OCI-LY7 (cell line): ENCODE results near the gene CTBP2. TPM values are rescaled to one million over a fixed set of nuclear protein-coding genes. Genes with fewer than 3 reads are reported as not detected.

Experiments used
- BruUV-seq: library from RNA; stranded (reverse); fragments of 400-500 nt; replicated peaks from 2 replicates; lab custom pipeline; 2021; lab: Mats Ljungman, UMichigan
- CTCF ChIA-PET: fragments of 300-600 bp; sonication (Branson Sonifier 250); formaldehyde crosslinking; loops from one replicate; lab custom pipeline; 2022; ENCODE audit warnings: antibody characterized with exemption; ENCODE audit not compliant: unreplicated experiment; lab: Charles Lee
- POLR2A ChIA-PET: fragments of 300-600 bp; sonication (Branson Sonifier 250); formaldehyde crosslinking; loops from one replicate; lab custom pipeline; 2022; ENCODE audit warnings: antibody characterized with exemption; lab: Charles Lee
- DNase-seq: peaks from one replicate; pipeline ENCODE4 v3.0.0-alpha.2; 2015; ENCODE audit warnings: low spot score
- H2AFZ ChIP-seq: fragments of 200-600 bp; sonication (generic), shearing (Covaris generic); 2 replicates; pipeline ENCODE4 v1.6.1; 2014; ENCODE audit warnings: mild to moderate bottlenecking, antibody characterized with exemption, low read length, moderate library complexity
- H3K27ac ChIP-seq: fragments of 200-600 bp; sonication (generic); 2 replicates; pipeline ENCODE4 v1.5.1; 2014; ENCODE audit warnings: mixed run types, low read depth, mild to moderate bottlenecking, moderate library complexity, low read length, inconsistent platforms; ENCODE audit not compliant: poor library complexity, severe bottlenecking
- H3K36me3 ChIP-seq: fragments of 200-600 bp; sonication (generic); 2 replicates; pipeline ENCODE4 v1.6.1; 2014; ENCODE audit warnings: mild to moderate bottlenecking, antibody characterized with exemption, low read length, moderate library complexity, mixed read lengths; ENCODE audit not compliant: insufficient read depth
- H3K4me1 ChIP-seq: fragments of 200-600 bp; sonication (generic); 2 replicates; pipeline ENCODE4 v1.5.1; 2014; ENCODE audit warnings: mild to moderate bottlenecking, low read length; ENCODE audit not compliant: insufficient read depth, poor library complexity, severe bottlenecking
- H3K4me2 ChIP-seq: fragments of 200-600 bp; sonication (generic); 2 replicates; pipeline ENCODE4 v1.6.1; 2014; ENCODE audit warnings: mild to moderate bottlenecking, low read length
- H3K4me3 ChIP-seq: fragments of 200-600 bp; sonication (generic); 2 replicates; pipeline ENCODE4 v1.5.1; 2014; ENCODE audit warnings: mild to moderate bottlenecking, low read depth, low read length; ENCODE audit not compliant: poor library complexity, severe bottlenecking
- H3K79me2 ChIP-seq: fragments of 200-600 bp; sonication (generic); 2 replicates; pipeline ENCODE4 v1.6.1; 2016; ENCODE audit warnings: low read depth, mild to moderate bottlenecking, low read length, moderate library complexity, mixed read lengths; ENCODE audit not compliant: insufficient read depth
- H3K9me2 ChIP-seq: fragments of 200-600 bp; sonication (generic); 2 replicates; pipeline ENCODE4 v1.6.1; 2016; ENCODE audit warnings: mild to moderate bottlenecking, low read length, mixed read lengths; ENCODE audit not compliant: insufficient read depth
- H3K9me3 ChIP-seq: fragments of 200-600 bp; sonication (generic); 2 replicates; pipeline ENCODE4 v1.6.1; 2014; ENCODE audit warnings: mild to moderate bottlenecking, mixed run types, low read length, mixed read lengths
- H4K20me1 ChIP-seq: fragments of 200-600 bp; sonication (generic); 2 replicates; pipeline ENCODE4 v1.6.1; 2014; ENCODE audit warnings: mild to moderate bottlenecking, antibody characterized with exemption, low read length, moderate library complexity, mixed read lengths; ENCODE audit not compliant: insufficient read depth
- EZH2phosphoT487 ChIP-seq: fragments of 200-600 bp; sonication (generic); IDR thresholded peaks from 2 replicates; pipeline ENCODE4 v1.6.1; 2018; ENCODE audit warnings: low read depth, borderline replicate concordance, mild to moderate bottlenecking, mixed run types, antibody characterized with exemption, low read length, moderate library complexity, mixed read lengths
- intact Hi-C: fragments of 100-400 bp; cut with micrococcal nuclease; formaldehyde crosslinking; loops from one replicate; pipeline ENCODE4 v1.10.0; 2022; ENCODE audit not compliant: unreplicated experiment
- total RNA-seq, 2 experiments: library from RNA; depleted of rRNA in 1 of 2; stranded (reverse); fragments of >200 nt in 1 of 2; shearing (Covaris generic) in 1 of 2; gene quantifications; 2 replicates each; pipeline ENCODE4 v1.2.3, GENCODE V29; 2014 to 2022
- TF ChIP-seq, protein P1 (sequence below): fragments of 200-600 bp; sonication (generic); conservative IDR thresholded peaks from 2 replicates; pipeline ENCODE4 v1.5.1; 2014; ENCODE audit warnings: mild to moderate bottlenecking, antibody characterized with exemption, low read length, moderate library complexity, mixed read lengths

The CTBP2 gene
- total RNA-seq, 2 experiments from 2014 or later: not detected

DNA sequence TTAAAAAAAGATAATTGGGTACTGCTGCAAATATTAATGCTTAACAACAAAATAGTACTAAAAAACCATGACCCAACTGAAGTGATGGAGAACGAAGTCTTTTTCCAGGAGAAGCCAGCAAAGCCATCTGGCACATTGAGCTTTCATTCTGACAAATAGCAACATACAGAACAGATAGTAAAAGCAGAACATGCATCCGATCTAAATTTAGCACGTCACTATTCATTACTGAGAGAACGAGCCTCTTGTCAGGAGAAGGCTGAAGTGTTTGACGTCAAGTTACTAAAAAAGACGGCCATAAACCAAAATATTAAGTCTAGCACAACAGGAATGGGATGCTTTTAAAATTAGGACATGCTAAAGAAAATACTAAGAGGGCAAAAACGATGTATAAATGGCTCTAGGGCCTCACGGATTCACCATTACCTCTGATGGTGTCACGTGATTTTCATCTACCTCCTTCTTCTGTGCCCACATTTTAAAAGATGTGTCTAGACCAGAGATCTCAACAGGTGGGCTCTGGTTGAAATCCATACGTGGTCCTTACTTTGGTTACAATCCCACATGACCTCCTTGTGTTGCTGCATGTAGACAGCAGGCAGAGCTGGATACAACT lies 52.3 kb downstream of the CTBP2 start:
- Histone ChIP-seq H3K27ac (no peak overlapping the region), H3K4me2 (no peak overlapping the region), H3K9me2 (no peaks in the 10 kb centered on the region), H2AFZ (no peak overlapping the region), H3K4me3 (no peak overlapping the region), H3K4me1 (no peaks in the 10 kb centered on the region), H3K36me3 (no peaks in the 10 kb centered on the region), H4K20me1 (no peaks in the 10 kb centered on the region), H3K79me2 (no peaks in the 10 kb centered on the region), H3K9me3 (no peaks in the 10 kb centered on the region)
- DNase-seq: no peak
- CTCF ChIA-PET: no interaction called here
- no peak for TF ChIP-seq EZH2phosphoT487
- TF ChIP-seq, protein P1, sequence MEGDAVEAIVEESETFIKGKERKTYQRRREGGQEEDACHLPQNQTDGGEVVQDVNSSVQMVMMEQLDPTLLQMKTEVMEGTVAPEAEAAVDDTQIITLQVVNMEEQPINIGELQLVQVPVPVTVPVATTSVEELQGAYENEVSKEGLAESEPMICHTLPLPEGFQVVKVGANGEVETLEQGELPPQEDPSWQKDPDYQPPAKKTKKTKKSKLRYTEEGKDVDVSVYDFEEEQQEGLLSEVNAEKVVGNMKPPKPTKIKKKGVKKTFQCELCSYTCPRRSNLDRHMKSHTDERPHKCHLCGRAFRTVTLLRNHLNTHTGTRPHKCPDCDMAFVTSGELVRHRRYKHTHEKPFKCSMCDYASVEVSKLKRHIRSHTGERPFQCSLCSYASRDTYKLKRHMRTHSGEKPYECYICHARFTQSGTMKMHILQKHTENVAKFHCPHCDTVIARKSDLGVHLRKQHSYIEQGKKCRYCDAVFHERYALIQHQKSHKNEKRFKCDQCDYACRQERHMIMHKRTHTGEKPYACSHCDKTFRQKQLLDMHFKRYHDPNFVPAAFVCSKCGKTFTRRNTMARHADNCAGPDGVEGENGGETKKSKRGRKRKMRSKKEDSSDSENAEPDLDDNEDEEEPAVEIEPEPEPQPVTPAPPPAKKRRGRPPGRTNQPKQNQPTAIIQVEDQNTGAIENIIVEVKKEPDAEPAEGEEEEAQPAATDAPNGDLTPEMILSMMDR: no peak
- intact Hi-C loops: no loop called here
- no TSS peak for BruUV-seq
- POLR2A ChIA-PET: no interaction called here

DNA sequence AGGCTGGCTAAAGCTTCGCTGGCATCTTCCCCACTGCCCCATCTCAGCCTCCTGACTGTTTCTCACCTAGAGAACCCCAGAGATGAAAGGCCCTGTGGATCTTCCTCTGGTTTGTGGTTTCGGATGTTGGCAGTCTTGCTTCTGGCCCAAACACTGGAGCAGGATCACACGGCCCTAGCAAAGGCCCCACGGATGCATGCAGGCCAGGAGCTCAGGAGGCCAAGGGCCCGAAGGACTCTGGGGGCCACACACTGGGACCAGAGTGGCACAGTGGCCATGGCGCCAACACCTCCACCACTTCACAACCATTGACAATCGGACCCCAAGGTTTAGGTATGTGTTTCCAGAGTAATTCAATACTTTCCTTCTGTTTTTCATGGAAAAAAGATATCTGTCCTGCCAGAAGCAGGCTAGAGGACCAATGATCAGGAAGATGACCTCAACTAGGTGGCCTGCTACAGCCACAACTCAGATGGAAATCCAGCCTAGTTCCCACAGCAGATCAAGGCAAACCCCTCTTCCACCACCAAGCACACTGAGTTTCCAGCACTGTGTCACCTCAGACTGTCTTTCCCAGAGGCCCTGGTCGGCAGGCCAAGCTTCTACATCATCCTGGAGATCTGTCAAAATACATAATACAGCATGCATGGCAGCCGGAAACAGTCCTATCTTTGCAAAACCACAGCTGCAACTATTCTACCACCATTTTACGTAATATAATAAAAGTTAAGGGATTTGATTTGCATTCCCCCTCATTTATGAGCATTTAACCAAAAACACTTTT lies 53.0 kb downstream of the CTBP2 start:
- POLR2A ChIA-PET: no interaction called here
- Histone ChIP-seq H3K9me3 (no peaks in the 10 kb centered on the region), H3K79me2 (no peaks in the 10 kb centered on the region), H4K20me1 (no peaks in the 10 kb centered on the region), H3K4me1 (no peaks in the 10 kb centered on the region), H3K9me2 (no peaks in the 10 kb centered on the region), H3K4me2 (no peak overlapping the region), H2AFZ (no peak overlapping the region), H3K36me3 (no peaks in the 10 kb centered on the region), H3K27ac (no peak overlapping the region), H3K4me3 (no peak overlapping the region)
- TF ChIP-seq, protein P1: no peak
- no peak for TF ChIP-seq EZH2phosphoT487
- CTCF ChIA-PET: no interaction called here
- no TSS peak for BruUV-seq
- DNase-seq: no peak
- intact Hi-C loops: no loop called here

DNA sequence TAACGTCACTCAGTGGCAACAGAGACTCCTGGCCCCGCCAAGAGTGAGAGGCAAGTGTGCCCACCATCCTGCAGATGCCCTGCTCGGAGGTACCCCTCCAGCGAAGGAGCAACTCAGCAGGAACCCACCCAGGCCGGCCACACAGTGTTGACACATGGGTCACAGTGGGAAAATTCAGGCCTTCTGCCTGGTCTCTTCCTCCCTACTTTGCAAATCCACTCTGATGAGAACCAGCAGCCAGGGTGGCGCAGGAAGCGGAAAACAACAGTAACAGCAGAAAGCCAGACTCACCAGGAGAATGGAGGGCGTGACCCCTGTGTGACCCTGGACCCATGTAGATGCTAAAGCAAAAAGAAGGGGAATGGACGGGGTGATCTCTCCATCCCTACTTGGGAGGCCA lies 53.8 kb downstream of the CTBP2 start:
- Histone ChIP-seq H3K4me3 (no peak overlapping the region), H2AFZ (no peak overlapping the region), H4K20me1 (no peaks in the 10 kb centered on the region), H3K9me3 (no peaks in the 10 kb centered on the region), H3K4me1 (no peaks in the 10 kb centered on the region), H3K36me3 (no peaks in the 10 kb centered on the region), H3K79me2 (no peaks in the 10 kb centered on the region), H3K4me2 (no peak overlapping the region), H3K27ac (no peak overlapping the region), H3K9me2 (no peaks in the 10 kb centered on the region)
- no peak for TF ChIP-seq EZH2phosphoT487
- TF ChIP-seq, protein P1: no peak
- DNase-seq: no peak
- intact Hi-C loops: no loop called here
- ChIA-PET CTCF (no interaction called here), POLR2A (no interaction called here)
- BruUV-seq: no TSS peak
